GM12891 (cell line): ENCODE measurements around the gene KLHL25.

Source experiments
- POLR2A ChIP-seq: IDR thresholded peaks from 2 replicates; pipeline ENCODE4 v1.6.1; 2011; ENCODE audit warnings: low read depth, low read length, control low read depth
- POLR2AphosphoS5 ChIP-seq: IDR thresholded peaks from 2 replicates; pipeline ENCODE4 v1.6.1; 2011; ENCODE audit warnings: low read depth, low read length, control low read depth
- SPI1 ChIP-seq: IDR thresholded peaks from 2 replicates; pipeline ENCODE4 v1.6.1; 2011; ENCODE audit warnings: low read depth, low read length, control low read depth
- TAF1 ChIP-seq: IDR thresholded peaks from 2 replicates; pipeline ENCODE4 v1.6.1; 2011; ENCODE audit warnings: low read depth, low read length, control low read depth

DNA sequence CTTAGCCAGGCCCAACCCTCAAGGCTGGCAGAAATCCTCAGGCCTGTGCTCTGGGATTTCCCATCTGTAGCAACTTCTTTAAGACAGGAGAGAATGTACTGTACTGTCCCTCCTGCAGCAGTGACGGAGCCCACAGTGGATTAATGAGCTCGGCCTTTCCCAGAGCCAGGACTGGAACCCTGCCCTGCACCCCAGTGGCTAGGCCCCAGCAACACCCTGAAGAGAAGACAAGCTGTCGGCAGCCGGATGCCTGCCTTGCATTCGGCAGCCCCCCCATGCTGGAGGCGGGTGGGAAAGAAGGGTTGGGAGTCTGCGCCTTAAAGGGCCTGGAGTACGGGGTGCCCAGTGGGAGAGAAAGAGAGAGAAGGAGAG is 32.0 kb downstream of the KLHL25 start:
- no peak for TF ChIP-seq POLR2AphosphoS5
- no peak for TF ChIP-seq POLR2A
- no peak for TF ChIP-seq SPI1
- TF ChIP-seq TAF1 = no peak
